Mucosa of descending colon (tissue), 3 donors: Measurements from ENCODE around the gene OCSTAMP. TPM values are rescaled to one million over a fixed set of nuclear protein-coding genes. Genes with fewer than 3 reads are reported as not detected.

ENCODE experiments used
- ATAC-seq: fragments of 200-7000 bp; cut with Tn5 transposase; one replicate; pipeline ENCODE4 v1.9.1; 2020; ENCODE audit warnings: mild to moderate bottlenecking, moderate library complexity
- DNase-seq, 3 donors: peaks; one replicate each; pipeline ENCODE4 v3.0.0-alpha.2; 2020
- H3K36me3 ChIP-seq: fragments of 200-600 bp; one replicate; pipeline ENCODE4 v1.8.0; 2021; ENCODE audit warnings: low read depth, mild to moderate bottlenecking
- H3K4me1 ChIP-seq: fragments of 200-600 bp; one replicate; pipeline ENCODE4 v1.8.0; 2021; ENCODE audit warnings: low read depth, mild to moderate bottlenecking
- H3K4me3 ChIP-seq: fragments of 200-600 bp; one replicate; pipeline ENCODE4 v1.8.0; 2021; ENCODE audit warnings: mild to moderate bottlenecking
- H3K9me3 ChIP-seq: fragments of 200-600 bp; one replicate; pipeline ENCODE4 v1.8.0; 2021; ENCODE audit warnings: mild to moderate bottlenecking
- CTCF ChIP-seq: fragments of 200-600 bp; IDR thresholded peaks from one replicate; pipeline ENCODE4 v1.8.0; 2022; ENCODE audit warnings: antibody characterized with exemption, mild to moderate bottlenecking
- intact Hi-C, 2 donors: fragments of 100-400 bp; cut with DNase I in 1 of 2; cut with micrococcal nuclease in 1 of 2; formaldehyde crosslinking; loops; one replicate each; pipeline versions ENCODE4 v1.11.0 to v1.11.1; 2022; cut with DNase I, micrococcal nuclease
- total RNA-seq, 3 donors: library from RNA; stranded (reverse); fragmentation: NEBNext Ultra II Directional in 2 of 3; extraction: Animal tissue kit (Norgen Biotek cat#: 25700) in 2 of 3; gene quantifications; one replicate each; pipeline versions ENCODE4 v1.2.1 to v1.2.4, GENCODE V29; 2021 to 2023
- donor health status: DM: no; HTN: no; CAD: no; lungs with moderate emphysema.
- donor health status: DM: no; HTN: no; CAD: no.
- donor health status: DM: no; HTN: yes; CAD: no.

The OCSTAMP gene
- total RNA-seq, 3 donors from 2014 or later = not detected

- Histone ChIP-seq H3K36me3 (no peaks in the 10 kb centered on the region), H3K4me3 (no peak overlapping the region), H3K4me1 (no peaks in the 10 kb centered on the region), H3K9me3 (no peaks in the 10 kb centered on the region)
- no peak for ATAC-seq
- DNase-seq = no peak
- intact Hi-C loops = no loop called here
- no peak for TF ChIP-seq CTCF
Observed at GRCh38 chr20:46491354-46491753, 59.1 kb downstream of the OCSTAMP start.

Other genes starting within 250 kb of the OCSTAMP start
- gene CDH22, start 242.2 kb downstream of the OCSTAMP start, total RNA-seq = under 1 TPM; 0.13 to 0.32 (median 0.19) TPM
- 10 to 100 TPM; 21.2 to 46.6 (median 27.1) TPM for gene ELMO2, start 144.0 kb downstream of the OCSTAMP start, total RNA-seq
- gene ZNF334, start 37.1 kb downstream of the OCSTAMP start, total RNA-seq = 1 to 10 TPM; 1.2 to 4.5 (median 2.7) TPM
- gene SLC13A3, start 100.8 kb upstream of the OCSTAMP start, total RNA-seq = under 1 TPM in 2 of 3 donors, not detected in 1; 0.27 to 0.54 TPM
- 10 to 100 TPM in 1 of 3 donors, 1 to 10 TPM in 2; 7.8 to 10.4 (median 8.2) TPM for gene TP53RK, start 138.8 kb upstream of the OCSTAMP start, total RNA-seq
- 10 to 100 TPM; 13.4 to 37.5 (median 26.3) TPM for gene SLC2A10, start 159.0 kb upstream of the OCSTAMP start, total RNA-seq